Calu3 (cell line): ENCODE measurements around the gene LHFPL6. TPM values are rescaled to one million over a fixed set of nuclear protein-coding genes. Genes with fewer than 3 reads are reported as not detected.

Source experiments
- BruUV-seq: library from RNA; stranded (reverse); fragments of 400-500 nt; replicated peaks from 2 replicates; lab custom pipeline; 2021; lab: Mats Ljungman, UMichigan
- CTCF ChIA-PET: fragments of 300-600 bp; sonication (Branson Sonifier 250); formaldehyde crosslinking; loops from one replicate; lab custom pipeline; 2022; ENCODE audit warnings: antibody characterized with exemption; lab: Charles Lee
- DNase-seq: peaks from one replicate; pipeline ENCODE4 v3.0.0; 2022
- H3K27ac Mint-ChIP-seq: one replicate; pipeline ENCODE4 v1.8.0; 2022; ENCODE audit warnings: mixed read lengths; ENCODE audit not compliant: unreplicated experiment
- H3K27me3 Mint-ChIP-seq: one replicate; pipeline ENCODE4 v1.8.0; 2022; ENCODE audit warnings: mixed read lengths; ENCODE audit not compliant: unreplicated experiment
- H3K36me3 Mint-ChIP-seq: one replicate; pipeline ENCODE4 v1.8.0; 2022; ENCODE audit warnings: mild to moderate bottlenecking, moderate library complexity, mixed read lengths; ENCODE audit not compliant: insufficient read depth, unreplicated experiment
- H3K4me1 Mint-ChIP-seq: one replicate; pipeline ENCODE4 v1.8.0; 2022; ENCODE audit warnings: mild to moderate bottlenecking, low read depth, mixed read lengths; ENCODE audit not compliant: unreplicated experiment
- H3K4me3 Mint-ChIP-seq: one replicate; pipeline ENCODE4 v1.8.0; 2022; ENCODE audit warnings: mild to moderate bottlenecking, low read depth, moderate library complexity, mixed read lengths; ENCODE audit not compliant: unreplicated experiment
- H3K9me3 Mint-ChIP-seq: one replicate; pipeline ENCODE4 v1.8.0; 2022; ENCODE audit warnings: low read depth, mixed read lengths; ENCODE audit not compliant: unreplicated experiment
- intact Hi-C: fragments of 100-400 bp; cut with micrococcal nuclease; formaldehyde crosslinking; loops from one replicate; pipeline ENCODE4 v1.10.0; 2022; ENCODE audit not compliant: unreplicated experiment
- total RNA-seq: library from RNA; stranded (reverse); gene quantifications from 2 replicates; pipeline ENCODE4 v1.2.3, GENCODE V29; 2022
- TF ChIP-seq, protein P1 (sequence below): fragments of 200-600 bp; IDR thresholded peaks from one replicate; pipeline ENCODE4 v1.8.0; 2022; ENCODE audit warnings: antibody characterized with exemption; ENCODE audit not compliant: unreplicated experiment

The LHFPL6 gene
- total RNA-seq, 1 experiment from 2014 or later: not detected

DNA sequence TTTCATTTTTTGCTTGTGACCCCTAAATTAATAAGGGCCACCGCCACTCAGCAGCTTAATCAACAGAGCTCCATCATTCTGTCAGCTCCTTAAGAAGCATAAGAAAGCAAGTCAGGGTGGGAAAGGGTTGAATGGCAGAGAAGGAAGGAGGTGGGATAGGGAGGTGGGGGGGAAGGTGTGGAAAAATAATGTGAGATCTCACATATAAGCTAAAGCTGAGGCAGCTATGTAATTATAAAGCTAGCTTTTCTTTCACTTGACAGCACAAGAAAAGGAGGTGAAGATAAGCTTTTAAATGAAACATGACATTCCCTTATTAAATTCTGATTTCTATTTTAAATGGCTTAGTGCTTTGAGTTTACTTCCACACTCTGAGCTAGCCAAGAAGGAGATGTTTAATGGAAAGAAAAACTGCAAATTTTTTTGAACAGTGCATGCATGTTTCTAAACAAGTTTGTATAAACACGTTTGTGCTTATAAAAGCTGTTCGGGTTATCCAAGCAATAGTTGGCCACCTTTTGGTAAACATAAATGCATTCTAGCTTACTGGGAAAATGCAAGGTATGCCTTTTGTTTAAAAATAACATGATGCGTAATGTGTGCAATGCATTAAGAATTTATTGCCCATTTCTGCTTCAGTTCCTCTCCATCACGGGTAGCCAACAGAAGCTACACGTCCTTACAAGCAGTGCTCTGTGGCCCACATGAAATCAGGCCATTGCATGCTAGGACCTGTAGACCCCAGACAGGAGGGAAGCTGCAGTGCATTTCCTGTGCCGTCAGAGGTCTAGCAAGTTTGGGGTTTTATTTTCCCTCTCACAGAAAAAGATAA is 96.2 kb downstream of the LHFPL6 start:
- no peak overlapping the region for H3K27ac Mint-ChIP-seq
- no peaks in the 10 kb centered on the region for H3K9me3 Mint-ChIP-seq
- no peak overlapping the region for H3K4me3 Mint-ChIP-seq
- DNase-seq: no peak
- peaks cover 12% of the 10 kb centered on the region for H3K27me3 Mint-ChIP-seq
- TF ChIP-seq, protein P1, sequence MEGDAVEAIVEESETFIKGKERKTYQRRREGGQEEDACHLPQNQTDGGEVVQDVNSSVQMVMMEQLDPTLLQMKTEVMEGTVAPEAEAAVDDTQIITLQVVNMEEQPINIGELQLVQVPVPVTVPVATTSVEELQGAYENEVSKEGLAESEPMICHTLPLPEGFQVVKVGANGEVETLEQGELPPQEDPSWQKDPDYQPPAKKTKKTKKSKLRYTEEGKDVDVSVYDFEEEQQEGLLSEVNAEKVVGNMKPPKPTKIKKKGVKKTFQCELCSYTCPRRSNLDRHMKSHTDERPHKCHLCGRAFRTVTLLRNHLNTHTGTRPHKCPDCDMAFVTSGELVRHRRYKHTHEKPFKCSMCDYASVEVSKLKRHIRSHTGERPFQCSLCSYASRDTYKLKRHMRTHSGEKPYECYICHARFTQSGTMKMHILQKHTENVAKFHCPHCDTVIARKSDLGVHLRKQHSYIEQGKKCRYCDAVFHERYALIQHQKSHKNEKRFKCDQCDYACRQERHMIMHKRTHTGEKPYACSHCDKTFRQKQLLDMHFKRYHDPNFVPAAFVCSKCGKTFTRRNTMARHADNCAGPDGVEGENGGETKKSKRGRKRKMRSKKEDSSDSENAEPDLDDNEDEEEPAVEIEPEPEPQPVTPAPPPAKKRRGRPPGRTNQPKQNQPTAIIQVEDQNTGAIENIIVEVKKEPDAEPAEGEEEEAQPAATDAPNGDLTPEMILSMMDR: no peak
- intact Hi-C loops: no loop called here
- no TSS peak for BruUV-seq
- H3K36me3 Mint-ChIP-seq: no peaks in the 10 kb centered on the region
- CTCF ChIA-PET: no interaction called here
- no peaks in the 10 kb centered on the region for H3K4me1 Mint-ChIP-seq

DNA sequence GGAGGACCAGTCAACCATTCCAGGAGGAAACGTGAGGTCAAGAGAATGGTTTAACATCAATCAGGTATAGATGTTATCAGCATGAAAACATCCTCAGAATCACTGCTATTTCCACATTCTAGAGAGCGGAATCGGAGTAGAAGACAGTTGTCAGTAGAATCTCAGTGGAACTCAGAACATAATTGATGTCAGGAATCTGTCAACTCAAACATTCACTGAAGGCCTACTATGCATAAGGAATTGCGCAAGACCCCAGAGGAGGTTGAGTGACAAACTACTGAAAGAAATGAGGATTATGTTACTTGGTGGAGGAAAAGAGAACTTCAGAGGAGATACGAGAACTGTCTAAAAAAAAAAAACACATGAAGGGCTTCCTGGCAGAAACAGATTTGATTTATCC is 97.8 kb downstream of the LHFPL6 start:
- intact Hi-C loops: no loop called here
- TF ChIP-seq, protein P1: no peak
- no peak overlapping the region for H3K27ac Mint-ChIP-seq
- no TSS peak for BruUV-seq
- H3K36me3 Mint-ChIP-seq: no peaks in the 10 kb centered on the region
- H3K4me1 Mint-ChIP-seq: no peaks in the 10 kb centered on the region
- DNase-seq: no peak
- CTCF ChIA-PET: no interaction called here
- no peaks in the 10 kb centered on the region for H3K9me3 Mint-ChIP-seq
- H3K4me3 Mint-ChIP-seq: no peak overlapping the region
- peaks cover 21% of the 10 kb centered on the region for H3K27me3 Mint-ChIP-seq

DNA sequence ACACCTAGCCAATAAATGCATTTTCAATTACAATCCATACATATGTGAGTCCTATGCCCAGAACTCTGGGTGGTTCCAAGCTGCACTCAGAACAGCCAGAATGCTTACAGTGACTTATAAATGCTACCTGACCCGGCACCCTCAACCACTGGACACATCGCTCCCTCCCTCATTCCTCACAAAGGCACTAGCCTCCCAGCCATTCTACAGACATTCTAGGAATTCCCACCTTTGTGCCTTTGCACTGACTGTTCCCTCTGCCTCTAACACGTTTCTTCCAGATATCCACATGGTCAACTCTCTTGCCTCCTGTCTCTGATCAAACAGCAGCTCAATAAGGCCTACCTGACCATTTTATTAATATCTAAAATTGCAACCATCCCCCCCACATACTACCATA is 99.9 kb downstream of the LHFPL6 start:
- BruUV-seq: no TSS peak
- intact Hi-C loops: no loop called here
- Mint-ChIP-seq H3K9me3 (no peaks in the 10 kb centered on the region), H3K27me3 (peaks cover 25% of the 10 kb centered on the region), H3K36me3 (no peaks in the 10 kb centered on the region), H3K27ac (no peak overlapping the region), H3K4me3 (no peak overlapping the region), H3K4me1 (no peaks in the 10 kb centered on the region)
- TF ChIP-seq, protein P1: no peak
- DNase-seq: no peak
- CTCF ChIA-PET: no interaction called here

DNA sequence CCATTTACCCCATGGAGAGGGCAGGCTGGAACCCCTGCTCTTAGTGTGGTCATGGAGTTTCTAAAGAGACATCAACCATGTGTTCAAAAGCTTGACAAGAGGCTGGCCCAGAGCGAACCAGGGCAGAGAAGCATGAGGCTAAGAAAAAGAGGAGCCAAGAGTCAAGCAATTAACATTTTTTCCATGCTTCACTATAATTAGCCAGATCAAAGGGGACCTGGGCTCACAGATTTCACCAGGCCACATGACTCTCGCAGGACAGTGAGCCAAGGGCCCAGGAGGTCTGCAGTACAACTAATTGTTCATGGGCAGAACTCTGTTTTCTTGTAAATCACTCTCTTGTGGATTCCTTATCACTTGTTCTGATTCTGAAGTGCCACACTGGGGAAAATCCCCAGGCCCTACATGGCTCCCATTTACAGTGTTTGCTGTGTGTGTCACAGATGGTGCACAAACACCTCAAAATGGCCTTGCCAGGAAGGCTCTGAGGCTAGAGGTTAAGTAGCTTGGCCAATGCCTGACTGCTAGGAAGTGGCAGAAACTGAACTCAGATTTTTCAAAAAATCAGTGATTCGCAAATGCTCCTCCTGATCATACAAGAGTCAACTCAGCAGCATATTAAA is 101.2 kb downstream of the LHFPL6 start:
- no TSS peak for BruUV-seq
- H3K4me3 Mint-ChIP-seq: no peak overlapping the region
- H3K9me3 Mint-ChIP-seq: no peaks in the 10 kb centered on the region
- TF ChIP-seq, protein P1: no peak
- CTCF ChIA-PET: no interaction called here
- H3K27me3 Mint-ChIP-seq: peaks cover 33% of the 10 kb centered on the region
- DNase-seq: no peak
- no peak overlapping the region for H3K27ac Mint-ChIP-seq
- H3K4me1 Mint-ChIP-seq: no peaks in the 10 kb centered on the region
- no peaks in the 10 kb centered on the region for H3K36me3 Mint-ChIP-seq
- intact Hi-C loops: no loop called here
